HEK293 (cell line): Measurements from ENCODE around the gene WDR18.

ENCODE experiments used
- CTCF ChIA-PET: fragments of 350-600 bp; formaldehyde crosslinking; extraction: SDS; loops from one replicate; lab custom pipeline; 2021; ENCODE audit warnings: antibody characterized with exemption; lab: Yijun Ruan, JAX
- POLR2A ChIA-PET: fragments of 300-600 bp; formaldehyde crosslinking; extraction: SDS; loops from one replicate; lab custom pipeline; 2020; ENCODE audit warnings: antibody characterized with exemption, inconsistent platforms; lab: Yijun Ruan, JAX
- H3K27ac ChIP-seq: fragments of 200-500 bp; sonication (Bioruptor generic); 2 replicates; pipeline ENCODE4 v1.5.1; 2014; ENCODE audit warnings: low read depth, low read length, control low read depth, inconsistent platforms; ENCODE audit errors: extremely low read depth
- H3K36me3 ChIP-seq, 2 experiments: fragments of 200-500 bp in 1 of 2; sonication (Bioruptor generic) in 1 of 2; 1 replicate in 1 of 2; 2 replicates in 1 of 2; pipeline ENCODE4 v1.5.1; 2014 to 2017; ENCODE audit warnings: inconsistent platforms in 2 of 2, low read length in 2 of 2; ENCODE audit not compliant: control insufficient read depth in 2 of 2, insufficient read depth in 1 of 2
- H3K4me1 ChIP-seq: fragments of 200-500 bp; sonication (Bioruptor generic); 2 replicates; pipeline ENCODE4 v1.5.1; 2014; ENCODE audit warnings: mild to moderate bottlenecking, low read length, inconsistent platforms; ENCODE audit not compliant: control insufficient read depth, insufficient read depth
- H3K4me3 ChIP-seq: 2 replicates; pipeline ENCODE4 v1.5.1; 2011; ENCODE audit warnings: low read depth, mild to moderate bottlenecking, control low read depth, low read length, moderate library complexity
- H3K9me3 ChIP-seq: fragments of 200-500 bp; sonication (Bioruptor generic); 2 replicates; pipeline ENCODE4 v1.5.1; 2014; ENCODE audit warnings: low read depth, low read length, inconsistent platforms; ENCODE audit not compliant: control insufficient read depth, insufficient read depth
- GLIS1 ChIP-seq: fragments of 450-650 bp; formaldehyde crosslinking; IDR thresholded peaks from 2 replicates; pipeline ENCODE4 v1.5.1; 2016; ENCODE audit warnings: missing biosample characterization, missing genetic modification characterization
- HOXA7 ChIP-seq: sonication (generic); formaldehyde crosslinking; IDR thresholded peaks from 2 replicates; pipeline ENCODE4 v1.8.1; 2022; ENCODE audit warnings: missing genetic modification reagents, borderline replicate concordance
- KLF10 ChIP-seq: fragments of 450-650 bp; IDR thresholded peaks from 2 replicates; pipeline ENCODE4 v1.5.1; 2018; ENCODE audit warnings: missing biosample characterization, mild to moderate bottlenecking, missing genetic modification characterization
- KLF16 ChIP-seq: fragments of 450-650 bp; formaldehyde crosslinking; IDR thresholded peaks from 2 replicates; pipeline ENCODE4 v1.5.1; 2017; ENCODE audit warnings: missing biosample characterization, missing genetic modification characterization
- KLF8 ChIP-seq: fragments of 450-650 bp; formaldehyde crosslinking; IDR thresholded peaks from 2 replicates; pipeline ENCODE4 v1.5.1; 2016; ENCODE audit warnings: missing biosample characterization, missing genetic modification characterization
- MZF1 ChIP-seq: fragments of 450-650 bp; formaldehyde crosslinking; IDR thresholded peaks from 2 replicates; pipeline ENCODE4 v1.5.1; 2017; ENCODE audit warnings: missing biosample characterization, missing genetic modification characterization, borderline replicate concordance
- OSR2 ChIP-seq: fragments of 450-650 bp; formaldehyde crosslinking; IDR thresholded peaks from 2 replicates; pipeline ENCODE4 v1.5.1; 2016; ENCODE audit warnings: missing biosample characterization, missing genetic modification characterization
- SETDB1 ChIP-seq: IDR thresholded peaks from one replicate; pipeline ENCODE4 v1.6.1; 2017; ENCODE audit warnings: mild to moderate bottlenecking, low read length, moderate library complexity, mixed read lengths; ENCODE audit not compliant: insufficient read length
- SP3 ChIP-seq: fragments of 450-650 bp; formaldehyde crosslinking; IDR thresholded peaks from 2 replicates; pipeline ENCODE4 v1.5.1; 2016; ENCODE audit warnings: missing biosample characterization, missing genetic modification characterization
- ZBTB8A ChIP-seq: fragments of 450-650 bp; formaldehyde crosslinking; IDR thresholded peaks from 2 replicates; pipeline ENCODE4 v1.5.1; 2016; ENCODE audit warnings: missing biosample characterization, missing genetic modification characterization
- ZFP3 ChIP-seq: fragments of 450-650 bp; formaldehyde crosslinking; IDR thresholded peaks from 2 replicates; pipeline ENCODE4 v1.5.1; 2016; ENCODE audit warnings: low read depth, missing biosample characterization, missing genetic modification characterization
- ZIC2 ChIP-seq: fragments of 450-650 bp; formaldehyde crosslinking; IDR thresholded peaks from 2 replicates; pipeline ENCODE4 v1.5.1; 2016; ENCODE audit warnings: missing biosample characterization, missing genetic modification characterization
- ZNF280D ChIP-seq: fragments of 450-650 bp; formaldehyde crosslinking; IDR thresholded peaks from 2 replicates; pipeline ENCODE4 v1.5.1; 2016; ENCODE audit warnings: missing biosample characterization, missing genetic modification characterization
- ZNF335 ChIP-seq: fragments of 450-650 bp; formaldehyde crosslinking; conservative IDR thresholded peaks from 2 replicates; pipeline ENCODE4 v1.5.1; 2016; ENCODE audit warnings: missing biosample characterization, missing genetic modification characterization
- ZNF473 ChIP-seq: fragments of 450-650 bp; formaldehyde crosslinking; IDR thresholded peaks from 2 replicates; pipeline ENCODE4 v1.5.1; 2017; ENCODE audit warnings: missing biosample characterization, missing genetic modification characterization
- ZNF549 ChIP-seq: fragments of 450-650 bp; IDR thresholded peaks from 2 replicates; pipeline ENCODE4 v1.5.1; 2018; ENCODE audit warnings: missing biosample characterization, missing genetic modification characterization, mild to moderate bottlenecking, inconsistent platforms, moderate library complexity
- ZNF561 ChIP-seq: fragments of 450-650 bp; IDR thresholded peaks from 2 replicates; pipeline ENCODE4 v1.5.1; 2018; ENCODE audit warnings: missing biosample characterization, missing genetic modification characterization, borderline replicate concordance
- ZNF626 ChIP-seq: fragments of 450-650 bp; sonication (Bioruptor Pico); formaldehyde crosslinking; IDR thresholded peaks from 2 replicates; pipeline ENCODE4 v1.5.1; 2018; ENCODE audit warnings: missing biosample characterization, missing genetic modification characterization, inconsistent platforms
- ZNF704 ChIP-seq: fragments of 450-650 bp; formaldehyde crosslinking; IDR thresholded peaks from 2 replicates; pipeline ENCODE4 v1.5.1; 2016; ENCODE audit warnings: missing biosample characterization, missing genetic modification characterization
- ZSCAN30 ChIP-seq: fragments of 450-650 bp; IDR thresholded peaks from 2 replicates; pipeline ENCODE4 v1.5.1; 2018; ENCODE audit warnings: missing biosample characterization, mild to moderate bottlenecking, missing genetic modification characterization, moderate library complexity
- ZXDB ChIP-seq: fragments of 450-650 bp; formaldehyde crosslinking; IDR thresholded peaks from 2 replicates; pipeline ENCODE4 v1.5.1; 2016; ENCODE audit warnings: missing biosample characterization, missing genetic modification characterization
- TF ChIP-seq, protein P1 (sequence below): fragments of 450-650 bp; formaldehyde crosslinking; IDR thresholded peaks from 2 replicates; pipeline ENCODE4 v1.5.1; 2016; ENCODE audit warnings: missing biosample characterization, missing genetic modification characterization
- TF ChIP-seq, protein P2 (sequence below): fragments of 450-650 bp; formaldehyde crosslinking; IDR thresholded peaks from 2 replicates; pipeline ENCODE4 v1.5.1; 2016; ENCODE audit warnings: missing biosample characterization, missing genetic modification characterization, borderline replicate concordance

Gene WDR18

DNA sequence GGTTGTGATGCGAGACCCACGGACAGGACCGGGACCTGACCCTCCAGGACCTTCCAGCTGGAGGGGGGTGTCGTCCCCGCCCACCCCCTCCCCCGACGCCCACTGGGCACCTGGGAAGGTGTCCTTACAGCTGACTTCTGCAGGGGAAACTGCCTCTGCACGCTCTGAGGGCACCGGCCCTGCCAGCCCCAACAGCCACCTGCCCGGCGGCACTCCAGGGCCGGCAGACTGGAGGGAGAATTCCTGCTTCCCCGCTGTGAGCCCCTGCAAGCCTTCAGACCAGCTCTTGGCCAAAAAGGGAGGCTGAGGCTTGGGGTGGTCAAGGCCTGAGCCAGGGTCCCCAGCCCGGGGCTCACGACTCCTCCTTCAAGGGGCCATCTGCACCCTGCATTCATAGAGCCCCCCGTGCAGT, 43.5 kb downstream of the WDR18 start (continued):
- TF ChIP-seq HOXA7 (no peak), ZNF280D (tag by site-specific recombination) (0 out of 2 replicates have a peak, but pooled peaks have one; percentile 33), ZBTB8A (tag by site-specific recombination) (0 out of 2 replicates have a peak, but pooled peaks have one; percentile 32), SETDB1 (no peak), GLIS1 (tag by site-specific recombination) (no peak), OSR2 (tag by site-specific recombination) (no peak), ZNF549 (tag by site-specific recombination) (no peak), KLF16 (tag by site-specific recombination) (no peak)

GRCh38 chr19:1028062-1028926, 44.1 kb downstream of the WDR18 start:
- Histone ChIP-seq H3K27ac (peak overlapping the region; percentile 22; the same call in 1 of the 2 replicates), H3K4me1 (peaks cover 5% of the 10 kb centered on the region; the same call in 1 of the 2 replicates), H3K4me3 (peak overlapping the region; percentile 42), H3K9me3 (no peaks in the 10 kb centered on the region), H3K36me3 (peaks cover 0 to 8% of the 10 kb centered on the region in 2 experiments; a peak in 1 of 3 replicates)
- ChIA-PET POLR2A (interaction anchor here (0.6 to 6.2 kb wide), 9 partner anchors 11 to 241 kb away, joined by 3 to 60 read pairs (median 5); partner anchors contain the start of genes ABCA7, CIRBP and GPX4), CTCF (interaction anchor here (0.6 to 1.4 kb wide), 4 partner anchors 11 to 305 kb away, joined by 3 read pairs; partner anchors contain the start of gene ABCA7)
- TF ChIP-seq ZNF473 (tag by site-specific recombination) (no peak), ZXDB (0 out of 2 replicates have a peak, but pooled peaks have one; percentile 31), ZNF704 (tag by site-specific recombination) (no peak), KLF8 (0 out of 2 replicates have a peak, but pooled peaks have one; percentile 63), KLF10 (tag by site-specific recombination) (peak; percentile 81), MZF1 (tag by site-specific recombination) (no peak), ZNF335 (tag by site-specific recombination) (peak; percentile 50), SP3 (peak; percentile 56), ZNF626 (no peak), ZFP3 (tag by site-specific recombination) (no peak), ZIC2 (tag by site-specific recombination) (peak; percentile 100), GLIS1 (tag by site-specific recombination) (peak; percentile 99), ZNF561 (tag by site-specific recombination) (0 out of 2 replicates have a peak, but pooled peaks have one; percentile 53), ZSCAN30 (peak; percentile 4; the same call in 1 of the 2 replicates)
- TF ChIP-seq, protein P1, sequence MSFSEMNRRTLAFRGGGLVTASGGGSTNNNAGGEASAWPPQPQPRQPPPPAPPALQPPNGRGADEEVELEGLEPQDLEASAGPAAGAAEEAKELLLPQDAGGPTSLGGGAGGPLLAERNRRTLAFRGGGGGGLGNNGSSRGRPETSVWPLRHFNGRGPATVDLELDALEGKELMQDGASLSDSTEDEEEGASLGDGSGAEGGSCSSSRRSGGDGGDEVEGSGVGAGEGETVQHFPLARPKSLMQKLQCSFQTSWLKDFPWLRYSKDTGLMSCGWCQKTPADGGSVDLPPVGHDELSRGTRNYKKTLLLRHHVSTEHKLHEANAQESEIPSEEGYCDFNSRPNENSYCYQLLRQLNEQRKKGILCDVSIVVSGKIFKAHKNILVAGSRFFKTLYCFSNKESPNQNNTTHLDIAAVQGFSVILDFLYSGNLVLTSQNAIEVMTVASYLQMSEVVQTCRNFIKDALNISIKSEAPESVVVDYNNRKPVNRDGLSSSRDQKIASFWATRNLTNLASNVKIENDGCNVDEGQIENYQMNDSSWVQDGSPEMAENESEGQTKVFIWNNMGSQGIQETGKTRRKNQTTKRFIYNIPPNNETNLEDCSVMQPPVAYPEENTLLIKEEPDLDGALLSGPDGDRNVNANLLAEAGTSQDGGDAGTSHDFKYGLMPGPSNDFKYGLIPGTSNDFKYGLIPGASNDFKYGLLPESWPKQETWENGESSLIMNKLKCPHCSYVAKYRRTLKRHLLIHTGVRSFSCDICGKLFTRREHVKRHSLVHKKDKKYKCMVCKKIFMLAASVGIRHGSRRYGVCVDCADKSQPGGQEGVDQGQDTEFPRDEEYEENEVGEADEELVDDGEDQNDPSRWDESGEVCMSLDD (tag by site-specific recombination): peak; percentile 34; the same call in 1 of the 2 replicates
- TF ChIP-seq, protein P2, sequence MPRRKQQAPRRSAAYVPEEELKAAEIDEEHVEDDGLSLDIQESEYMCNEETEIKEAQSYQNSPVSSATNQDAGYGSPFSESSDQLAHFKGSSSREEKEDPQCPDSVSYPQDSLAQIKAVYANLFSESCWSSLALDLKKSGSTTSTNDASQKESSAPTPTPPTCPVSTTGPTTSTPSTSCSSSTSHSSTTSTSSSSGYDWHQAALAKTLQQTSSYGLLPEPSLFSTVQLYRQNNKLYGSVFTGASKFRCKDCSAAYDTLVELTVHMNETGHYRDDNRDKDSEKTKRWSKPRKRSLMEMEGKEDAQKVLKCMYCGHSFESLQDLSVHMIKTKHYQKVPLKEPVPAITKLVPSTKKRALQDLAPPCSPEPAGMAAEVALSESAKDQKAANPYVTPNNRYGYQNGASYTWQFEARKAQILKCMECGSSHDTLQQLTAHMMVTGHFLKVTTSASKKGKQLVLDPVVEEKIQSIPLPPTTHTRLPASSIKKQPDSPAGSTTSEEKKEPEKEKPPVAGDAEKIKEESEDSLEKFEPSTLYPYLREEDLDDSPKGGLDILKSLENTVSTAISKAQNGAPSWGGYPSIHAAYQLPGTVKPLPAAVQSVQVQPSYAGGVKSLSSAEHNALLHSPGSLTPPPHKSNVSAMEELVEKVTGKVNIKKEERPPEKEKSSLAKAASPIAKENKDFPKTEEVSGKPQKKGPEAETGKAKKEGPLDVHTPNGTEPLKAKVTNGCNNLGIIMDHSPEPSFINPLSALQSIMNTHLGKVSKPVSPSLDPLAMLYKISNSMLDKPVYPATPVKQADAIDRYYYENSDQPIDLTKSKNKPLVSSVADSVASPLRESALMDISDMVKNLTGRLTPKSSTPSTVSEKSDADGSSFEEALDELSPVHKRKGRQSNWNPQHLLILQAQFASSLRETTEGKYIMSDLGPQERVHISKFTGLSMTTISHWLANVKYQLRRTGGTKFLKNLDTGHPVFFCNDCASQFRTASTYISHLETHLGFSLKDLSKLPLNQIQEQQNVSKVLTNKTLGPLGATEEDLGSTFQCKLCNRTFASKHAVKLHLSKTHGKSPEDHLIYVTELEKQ (tag by site-specific recombination): no peak
